Endothelial cell of umbilical vein (primary cell): ENCODE data around the gene WDR93. TPM values are rescaled to one million over a fixed set of nuclear protein-coding genes. Genes with fewer than 3 reads are reported as not detected.

Experiments
- BruUV-seq: library from RNA; stranded (reverse); fragments of 400-500 nt; replicated peaks from 2 replicates; lab custom pipeline; 2021; lab: Mats Ljungman, UMichigan
- CTCF ChIA-PET: fragments of 300-600, 350-600 bp; sonication (Branson Sonifier 250); formaldehyde crosslinking; loops from one replicate; lab custom pipeline; 2021; ENCODE audit warnings: antibody characterized with exemption, inconsistent platforms; lab: Charles Lee
- POLR2A ChIA-PET: fragments of 300-600, 350-600 bp; sonication (Branson Sonifier 250); formaldehyde crosslinking; loops from one replicate; lab custom pipeline; 2021; ENCODE audit warnings: antibody characterized with exemption, inconsistent platforms; lab: Charles Lee
- DNase-seq: peaks from one replicate; pipeline ENCODE4 v3.0.0-alpha.2; 2011; ENCODE audit warnings: low read depth, low spot score
- FAIRE-seq: peaks from 2 replicates; lab custom pipeline; 2011; peaks lifted over from hg19 to GRCh38; lab: Jason Lieb, UNC
- H2AFZ ChIP-seq: 2 replicates; pipeline ENCODE4 v1.6.0; 2012; ENCODE audit warnings: low read depth, low read length, control low read depth, inconsistent platforms
- H3K27ac ChIP-seq: 2 replicates; pipeline ENCODE4 v1.5.1; 2011; ENCODE audit warnings: low read depth, mild to moderate bottlenecking, control low read depth, low read length, moderate library complexity; ENCODE audit not compliant: insufficient read depth
- H3K27me3 ChIP-seq, 2 experiments: 2 replicates each; pipeline versions ENCODE4 v1.6.0 to v1.6.1; 2011; ENCODE audit warnings: low read length in 2 of 2, mixed read lengths in 1 of 2; ENCODE audit not compliant: control insufficient read depth in 2 of 2, insufficient read depth in 2 of 2
- H3K36me3 ChIP-seq, 2 experiments: 2 replicates in 1 of 2; 3 replicates in 1 of 2; pipeline ENCODE4 v1.5.1; 2011; ENCODE audit warnings: low read length in 2 of 2, mild to moderate bottlenecking in 1 of 2, moderate library complexity in 1 of 2; ENCODE audit not compliant: control insufficient read depth in 2 of 2, insufficient read depth in 2 of 2; ENCODE audit errors: extremely low read depth in 1 of 2
- H3K4me1 ChIP-seq: 3 replicates; pipeline ENCODE4 v1.5.1; 2011; ENCODE audit warnings: mild to moderate bottlenecking, low read length; ENCODE audit not compliant: control insufficient read depth, insufficient read depth; ENCODE audit errors: extremely low read depth
- H3K4me2 ChIP-seq: 2 replicates; pipeline ENCODE4 v1.6.1; 2011; ENCODE audit warnings: low read length, control low read depth, mixed read lengths; ENCODE audit not compliant: insufficient read depth
- H3K4me3 ChIP-seq, 3 experiments: fragments of 200-600 bp in 1 of 3; sonication (generic), shearing (Covaris generic) in 1 of 3; replicated peaks in 1 of 3; 2 replicates each; pipeline ENCODE4 v1.5.1; 2011 to 2016; ENCODE audit warnings: control low read depth in 3 of 3, low read length in 3 of 3, mild to moderate bottlenecking in 2 of 3, inconsistent platforms in 1 of 3, low read depth in 1 of 3, moderate library complexity in 1 of 3; ENCODE audit not compliant: insufficient read depth in 1 of 3
- H3K79me2 ChIP-seq: 2 replicates; pipeline ENCODE4 v1.6.0; 2012; ENCODE audit warnings: low read length, inconsistent platforms; ENCODE audit not compliant: control insufficient read depth, insufficient read depth
- H3K9ac ChIP-seq: replicated peaks from 2 replicates; pipeline ENCODE3; 2011; ENCODE audit warnings: low read length, control low read depth; ENCODE audit not compliant: insufficient read depth; ENCODE audit errors: extremely low read depth
- H3K9me1 ChIP-seq: replicated peaks from 3 replicates; pipeline ENCODE4 v1.6.0; 2011; ENCODE audit warnings: mild to moderate bottlenecking, low read length; ENCODE audit not compliant: control insufficient read depth, insufficient read depth; ENCODE audit errors: extremely low read depth
- H3K9me3 ChIP-seq: replicated peaks from 2 replicates; pipeline ENCODE4 v1.5.1; 2012; ENCODE audit warnings: low read length, inconsistent platforms; ENCODE audit not compliant: control insufficient read depth, insufficient read depth
- H4K20me1 ChIP-seq: replicated peaks from 2 replicates; pipeline ENCODE3; 2011; ENCODE audit warnings: mild to moderate bottlenecking, low read length; ENCODE audit not compliant: control insufficient read depth, insufficient read depth; ENCODE audit errors: extremely low read depth
- GATA2 ChIP-seq: IDR thresholded peaks from 2 replicates; pipeline ENCODE4 v1.7.0; 2011; ENCODE audit warnings: low read depth, mild to moderate bottlenecking, moderate library complexity, mixed read lengths, low read length; ENCODE audit not compliant: insufficient read length, insufficient read depth
- MYC ChIP-seq: IDR thresholded peaks from one replicate; pipeline ENCODE4 v1.6.1; 2011; ENCODE audit warnings: mild to moderate bottlenecking, low read depth, low read length
- POLR2A ChIP-seq: IDR thresholded peaks from 2 replicates; pipeline ENCODE4 v1.6.1; 2012; ENCODE audit warnings: low read depth, mild to moderate bottlenecking, control low read depth, low read length
- POLR2AphosphoS5 ChIP-seq: IDR thresholded peaks from 2 replicates; pipeline ENCODE4 v1.6.1; 2012; ENCODE audit warnings: low read depth, mild to moderate bottlenecking, control low read depth, low read length, moderate library complexity; ENCODE audit not compliant: insufficient read depth
- dilution Hi-C: fragments of 300-500 bp; cut with MboI; formaldehyde crosslinking; loops from one replicate; pipeline ENCODE4 v1.15.0; 2019; ENCODE audit warnings: low sequenced_read_pairs; ENCODE audit not compliant: extremely low pct_ligation_motif_present
- intact Hi-C: fragments of 100-400 bp; cut with micrococcal nuclease; formaldehyde crosslinking; loops from one replicate; pipeline ENCODE4 v1.10.0; 2022
- polyA plus RNA-seq, 4 experiments: library from polyadenylated mRNA; depleted of rRNA in 3 of 4; stranded (reverse) in 3 of 4; unstranded in 1 of 4; fragments of >200 nt; gene quantifications; 2 replicates each; pipeline versions ENCODE4 v1.2.1 to v1.2.3, GENCODE V29; 2011 to 2012; ENCODE audit warnings: missing spikeins in 1 of 4
- total RNA-seq: library from RNA; stranded (reverse); gene quantifications from 2 replicates; pipeline ENCODE4 v1.2.3, GENCODE V29; 2021

The WDR93 gene
- total and polyA plus RNA-seq, 2 donors (not counting 3 experiments of a cell fraction or from before 2014, with no cell fraction given): 0.07 TPM; not detected in 1

DNA sequence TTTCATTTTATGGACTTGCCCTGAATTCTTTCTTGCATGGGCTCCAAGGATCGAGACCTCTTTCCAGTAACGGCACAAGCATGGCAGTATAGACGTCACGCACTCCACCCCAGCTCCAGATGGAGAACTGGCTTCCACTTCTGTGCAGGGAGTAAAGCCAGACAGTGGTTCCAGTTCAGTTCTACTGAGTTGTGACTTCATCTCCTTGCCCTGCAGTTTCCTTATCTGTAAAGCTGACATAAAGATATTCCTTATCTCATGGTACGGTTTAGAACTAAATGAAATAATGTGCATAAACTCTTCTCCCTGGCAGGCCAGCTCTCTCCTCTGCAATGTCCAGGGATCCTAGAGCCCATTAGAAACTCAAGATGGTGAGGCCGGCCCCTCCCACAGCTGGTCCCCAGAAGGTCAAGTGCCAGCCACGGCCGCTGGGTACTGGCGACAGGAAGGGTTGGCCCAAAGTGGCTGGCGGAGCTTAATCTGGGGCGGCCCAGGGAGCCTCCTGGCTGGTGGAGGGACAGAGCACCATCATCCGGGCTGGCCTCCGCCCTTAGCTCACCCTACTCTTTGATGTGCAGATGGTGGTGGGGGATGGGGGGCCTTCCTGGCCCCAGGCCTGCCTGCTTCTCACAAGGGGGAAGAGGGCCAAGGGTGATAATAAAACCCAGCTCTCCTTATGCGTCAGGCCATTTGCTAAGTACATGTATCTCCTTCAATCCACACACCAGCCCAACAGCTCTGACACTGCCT, 92.7 kb downstream of the WDR93 start:
- Histone ChIP-seq H3K4me1 (no peaks in the 10 kb centered on the region), H4K20me1 (no peaks in the 10 kb centered on the region), H3K9me3 (no peaks in the 10 kb centered on the region), H3K27me3 (no peaks in the 10 kb centered on the region), H3K4me2 (no peak overlapping the region), H3K9ac (no peak overlapping the region), H3K36me3 (peaks cover 5 to 7% of the 10 kb centered on the region in 2 experiments), H3K4me3 (no peak overlapping the region), H3K27ac (no peak overlapping the region), H2AFZ (no peak overlapping the region), H3K9me1 (no peaks in the 10 kb centered on the region), H3K79me2 (no peaks in the 10 kb centered on the region)
- ChIA-PET POLR2A (interaction anchor here (0.6 to 1.0 kb wide), 2 partner anchors 15 to 92 kb away, joined by 3 to 4 read pairs; no protein-coding TSS in a partner anchor), CTCF (interaction anchor here (1.2 to 5.3 kb wide), 6 partner anchors 10 to 93 kb away, joined by 3 to 38 read pairs (median 7); no protein-coding TSS in a partner anchor)
- dilution Hi-C loops: no loop called here
- FAIRE-seq (no peak), DNase-seq (no peak)
- BruUV-seq: no TSS peak
- peak; percentile 3 for TF ChIP-seq POLR2A
- TF ChIP-seq POLR2AphosphoS5: peak; percentile 42
- TF ChIP-seq GATA2: no peak
- no peak for TF ChIP-seq MYC
- intact Hi-C loops: no loop called here

DNA sequence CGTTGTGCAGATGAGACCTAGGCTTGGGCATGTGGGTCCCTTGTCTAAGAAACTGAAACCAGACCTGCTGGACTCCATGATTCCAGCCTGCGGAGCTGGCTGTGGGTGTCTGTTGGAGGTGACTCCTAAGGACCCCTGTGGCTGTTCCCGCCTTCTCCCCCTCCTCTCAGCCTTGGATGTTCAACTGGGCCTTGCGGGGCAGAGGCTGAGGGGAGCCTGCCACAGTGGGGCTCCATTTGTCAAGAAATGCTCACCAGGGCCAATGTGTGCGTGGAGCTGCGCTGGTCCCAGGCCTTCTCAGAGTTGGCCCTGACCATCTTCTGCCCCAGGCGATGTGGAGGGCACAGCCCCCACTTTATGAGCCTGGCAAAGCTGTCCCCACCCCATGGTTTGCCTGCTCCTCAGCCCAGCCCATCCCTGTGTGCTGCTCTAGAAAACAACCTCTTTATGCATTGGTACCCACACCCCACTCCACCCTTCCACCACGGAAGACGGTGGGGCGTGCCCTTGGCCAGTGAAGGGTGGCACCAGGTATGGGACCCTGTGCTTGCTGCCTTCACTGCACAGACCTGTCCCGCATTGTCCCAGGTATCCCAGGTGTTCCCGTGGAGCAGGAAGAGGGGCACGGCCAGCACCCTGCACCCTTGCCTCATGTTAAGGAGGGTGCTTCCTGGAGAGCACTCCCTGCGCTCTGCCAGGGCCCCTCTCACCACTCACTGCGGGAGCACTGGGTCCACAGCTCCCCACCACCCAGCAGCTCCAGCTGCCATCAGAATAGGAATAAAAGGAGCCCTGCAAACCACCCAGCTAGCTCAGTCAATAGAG, 93.5 kb downstream of the WDR93 start:
- no peak overlapping the region for H3K9ac ChIP-seq
- H3K4me2 ChIP-seq: no peak overlapping the region
- H3K9me3 ChIP-seq: no peaks in the 10 kb centered on the region
- H3K36me3 ChIP-seq: peaks cover 5 to 9% of the 10 kb centered on the region in 2 experiments
- dilution Hi-C loops (no loop called here), intact Hi-C loops (no loop called here)
- no peaks in the 10 kb centered on the region for H3K4me1 ChIP-seq
- no peak overlapping the region for H3K27ac ChIP-seq
- TF ChIP-seq GATA2 (no peak), POLR2AphosphoS5 (peak; percentile 1)
- FAIRE-seq (no peak), DNase-seq (no peak)
- no peaks in the 10 kb centered on the region for H4K20me1 ChIP-seq
- H3K4me3 ChIP-seq: no peak overlapping the region
- CTCF ChIA-PET: interaction anchor here (1.2 to 5.3 kb wide), 6 partner anchors 10 to 93 kb away, joined by 3 to 38 read pairs (median 7); no protein-coding TSS in a partner anchor
- POLR2A ChIA-PET: interaction anchor here (0.5 to 1.0 kb wide), 2 partner anchors 91 to 101 kb away, joined by 3 to 4 read pairs; no protein-coding TSS in a partner anchor
- H3K9me1 ChIP-seq: no peaks in the 10 kb centered on the region
- H3K27me3 ChIP-seq: no peaks in the 10 kb centered on the region
- BruUV-seq: no TSS peak
- H3K79me2 ChIP-seq: no peaks in the 10 kb centered on the region
- no peak overlapping the region for H2AFZ ChIP-seq
